ENCODE data around the gene FTH1.
A peak's percentile ranks its signal among the peaks of the same experiment; 100 is the strongest.

The FTH1 gene

GRCh38 chr11:61948505-61948904, 18.9 kb downstream of the FTH1 start:
- DNase-seq (ENCODE audit: low read depth) = no peak

GRCh38 chr11:61947486-61948210, 19.8 kb downstream of the FTH1 start:
- peak; percentile 35 for DNase-seq (ENCODE audit: low read depth)

- DNase-seq (ENCODE audit: low read depth) = no peak
These were observed 20.5 kb downstream of the FTH1 start for GRCh38 chr11:61946894-61947293.

GRCh38 chr11:61945191-61945590, 22.2 kb downstream of the FTH1 start:
- no peak for DNase-seq (ENCODE audit: low read depth)

- no peak for DNase-seq (ENCODE audit: low read depth)
These were observed 27.0 kb downstream of the FTH1 start for GRCh38 chr11:61940466-61940865.

- no peak for DNase-seq (ENCODE audit: low read depth)
These were observed 31.6 kb downstream of the FTH1 start for GRCh38 chr11:61935861-61936260.

GRCh38 chr11:61930933-61931332, 36.5 kb downstream of the FTH1 start:
- DNase-seq (ENCODE audit: low read depth) = no peak

GRCh38 chr11:61928606-61929005, 38.8 kb downstream of the FTH1 start:
- no peak for DNase-seq (ENCODE audit: low read depth)

GRCh38 chr11:61927501-61927900, 39.9 kb downstream of the FTH1 start:
- DNase-seq (ENCODE audit: low read depth) = no peak

- no peak for DNase-seq (ENCODE audit: low read depth)
These were observed 41.2 kb downstream of the FTH1 start for GRCh38 chr11:61926235-61926634.

- no peak for DNase-seq (ENCODE audit: low read depth)
These were observed 41.7 kb downstream of the FTH1 start for GRCh38 chr11:61925736-61926135.

GRCh38 chr11:61924064-61924455, 43.4 kb downstream of the FTH1 start:
- DNase-seq (ENCODE audit: low read depth) = no peak

- no peak for DNase-seq (ENCODE audit: low read depth)
These were observed 44.0 kb downstream of the FTH1 start for GRCh38 chr11:61923166-61924063.

- no peak for DNase-seq (ENCODE audit: low read depth)
These were observed 44.9 kb downstream of the FTH1 start for GRCh38 chr11:61922539-61922938.

- DNase-seq (ENCODE audit: low read depth) = no peak
These were observed 46.0 kb downstream of the FTH1 start for GRCh38 chr11:61921446-61921845.

GRCh38 chr11:61919705-61920631, 47.5 kb downstream of the FTH1 start:
- DNase-seq (ENCODE audit: low read depth) = no peak

GRCh38 chr11:61918938-61919704, 48.3 kb downstream of the FTH1 start:
- DNase-seq (ENCODE audit: low read depth) = no peak

GRCh38 chr11:61918251-61918937, 49.0 kb downstream of the FTH1 start:
- DNase-seq (ENCODE audit: low read depth) = no peak

GRCh38 chr11:61917334-61918109, 49.9 kb downstream of the FTH1 start, which contains the start of gene RAB3IL1:
Gene RAB3IL1, minus strand, starts transcription at chr11:61917566. Its CDS starts 199 bp downstream, at chr11:61917367.
- no peak for DNase-seq (ENCODE audit: low read depth)

Data from stimulated activated CD8-positive, alpha-beta memory T cell treated with anti-CD3 and anti-CD28 coated beads, Interleukin-15, amount 100 ng/mL, for 1 hour (primary cell).